Endothelial cell of umbilical vein (primary cell): Measurements from ENCODE around the gene MB. TPM values are rescaled to one million over a fixed set of nuclear protein-coding genes. Genes with fewer than 3 reads are reported as not detected.

Experiments
- BruUV-seq: library from RNA; stranded (reverse); fragments of 400-500 nt; replicated peaks from 2 replicates; lab custom pipeline; 2021; lab: Mats Ljungman, UMichigan
- CTCF ChIA-PET: fragments of 300-600, 350-600 bp; sonication (Branson Sonifier 250); formaldehyde crosslinking; loops from one replicate; lab custom pipeline; 2021; ENCODE audit warnings: antibody characterized with exemption, inconsistent platforms; lab: Charles Lee
- POLR2A ChIA-PET: fragments of 300-600, 350-600 bp; sonication (Branson Sonifier 250); formaldehyde crosslinking; loops from one replicate; lab custom pipeline; 2021; ENCODE audit warnings: antibody characterized with exemption, inconsistent platforms; lab: Charles Lee
- DNase-seq: peaks from one replicate; pipeline ENCODE4 v3.0.0-alpha.2; 2011; ENCODE audit warnings: low read depth, low spot score
- FAIRE-seq: peaks from 2 replicates; lab custom pipeline; 2011; peaks lifted over from hg19 to GRCh38; lab: Jason Lieb, UNC
- H2AFZ ChIP-seq: 2 replicates; pipeline ENCODE4 v1.6.0; 2012; ENCODE audit warnings: low read depth, low read length, control low read depth, inconsistent platforms
- H3K27ac ChIP-seq: 2 replicates; pipeline ENCODE4 v1.5.1; 2011; ENCODE audit warnings: low read depth, mild to moderate bottlenecking, control low read depth, low read length, moderate library complexity; ENCODE audit not compliant: insufficient read depth
- H3K27me3 ChIP-seq, 2 experiments: 2 replicates each; pipeline versions ENCODE4 v1.6.0 to v1.6.1; 2011; ENCODE audit warnings: low read length in 2 of 2, mixed read lengths in 1 of 2; ENCODE audit not compliant: control insufficient read depth in 2 of 2, insufficient read depth in 2 of 2
- H3K36me3 ChIP-seq, 2 experiments: 2 replicates in 1 of 2; 3 replicates in 1 of 2; pipeline ENCODE4 v1.5.1; 2011; ENCODE audit warnings: low read length in 2 of 2, mild to moderate bottlenecking in 1 of 2, moderate library complexity in 1 of 2; ENCODE audit not compliant: control insufficient read depth in 2 of 2, insufficient read depth in 2 of 2; ENCODE audit errors: extremely low read depth in 1 of 2
- H3K4me1 ChIP-seq: 3 replicates; pipeline ENCODE4 v1.5.1; 2011; ENCODE audit warnings: mild to moderate bottlenecking, low read length; ENCODE audit not compliant: control insufficient read depth, insufficient read depth; ENCODE audit errors: extremely low read depth
- H3K4me2 ChIP-seq: 2 replicates; pipeline ENCODE4 v1.6.1; 2011; ENCODE audit warnings: low read length, control low read depth, mixed read lengths; ENCODE audit not compliant: insufficient read depth
- H3K4me3 ChIP-seq, 3 experiments: fragments of 200-600 bp in 1 of 3; sonication (generic), shearing (Covaris generic) in 1 of 3; replicated peaks in 1 of 3; 2 replicates each; pipeline ENCODE4 v1.5.1; 2011 to 2016; ENCODE audit warnings: control low read depth in 3 of 3, low read length in 3 of 3, mild to moderate bottlenecking in 2 of 3, inconsistent platforms in 1 of 3, low read depth in 1 of 3, moderate library complexity in 1 of 3; ENCODE audit not compliant: insufficient read depth in 1 of 3
- H3K79me2 ChIP-seq: 2 replicates; pipeline ENCODE4 v1.6.0; 2012; ENCODE audit warnings: low read length, inconsistent platforms; ENCODE audit not compliant: control insufficient read depth, insufficient read depth
- H3K9ac ChIP-seq: replicated peaks from 2 replicates; pipeline ENCODE3; 2011; ENCODE audit warnings: low read length, control low read depth; ENCODE audit not compliant: insufficient read depth; ENCODE audit errors: extremely low read depth
- H3K9me1 ChIP-seq: replicated peaks from 3 replicates; pipeline ENCODE4 v1.6.0; 2011; ENCODE audit warnings: mild to moderate bottlenecking, low read length; ENCODE audit not compliant: control insufficient read depth, insufficient read depth; ENCODE audit errors: extremely low read depth
- H3K9me3 ChIP-seq: replicated peaks from 2 replicates; pipeline ENCODE4 v1.5.1; 2012; ENCODE audit warnings: low read length, inconsistent platforms; ENCODE audit not compliant: control insufficient read depth, insufficient read depth
- H4K20me1 ChIP-seq: replicated peaks from 2 replicates; pipeline ENCODE3; 2011; ENCODE audit warnings: mild to moderate bottlenecking, low read length; ENCODE audit not compliant: control insufficient read depth, insufficient read depth; ENCODE audit errors: extremely low read depth
- EZH2 ChIP-seq: IDR thresholded peaks from 2 replicates; pipeline ENCODE4 v1.6.1; 2012; ENCODE audit warnings: borderline replicate concordance, low read depth, mild to moderate bottlenecking, moderate library complexity, low read length, inconsistent platforms; ENCODE audit not compliant: severe bottlenecking
- FOS ChIP-seq: IDR thresholded peaks from 2 replicates; pipeline ENCODE4 v1.6.1; 2011; ENCODE audit warnings: mild to moderate bottlenecking, low read length, moderate library complexity, borderline replicate concordance; ENCODE audit not compliant: insufficient read depth
- GATA2 ChIP-seq: IDR thresholded peaks from 2 replicates; pipeline ENCODE4 v1.7.0; 2011; ENCODE audit warnings: low read depth, mild to moderate bottlenecking, moderate library complexity, mixed read lengths, low read length; ENCODE audit not compliant: insufficient read length, insufficient read depth
- JUN ChIP-seq: IDR thresholded peaks from 2 replicates; pipeline ENCODE4 v1.6.1; 2011; ENCODE audit warnings: borderline replicate concordance, low read depth; ENCODE audit not compliant: insufficient read length, insufficient read depth
- MYC ChIP-seq: IDR thresholded peaks from one replicate; pipeline ENCODE4 v1.6.1; 2011; ENCODE audit warnings: mild to moderate bottlenecking, low read depth, low read length
- POLR2A ChIP-seq: IDR thresholded peaks from 2 replicates; pipeline ENCODE4 v1.6.1; 2012; ENCODE audit warnings: low read depth, mild to moderate bottlenecking, control low read depth, low read length
- POLR2AphosphoS5 ChIP-seq: IDR thresholded peaks from 2 replicates; pipeline ENCODE4 v1.6.1; 2012; ENCODE audit warnings: low read depth, mild to moderate bottlenecking, control low read depth, low read length, moderate library complexity; ENCODE audit not compliant: insufficient read depth
- dilution Hi-C: fragments of 300-500 bp; cut with MboI; formaldehyde crosslinking; loops from one replicate; pipeline ENCODE4 v1.15.0; 2019; ENCODE audit warnings: low sequenced_read_pairs; ENCODE audit not compliant: extremely low pct_ligation_motif_present
- intact Hi-C: fragments of 100-400 bp; cut with micrococcal nuclease; formaldehyde crosslinking; loops from one replicate; pipeline ENCODE4 v1.10.0; 2022
- polyA plus RNA-seq, 4 experiments: library from polyadenylated mRNA; depleted of rRNA in 3 of 4; stranded (reverse) in 3 of 4; unstranded in 1 of 4; fragments of >200 nt; gene quantifications; 2 replicates each; pipeline versions ENCODE4 v1.2.1 to v1.2.3, GENCODE V29; 2011 to 2012; ENCODE audit warnings: missing spikeins in 1 of 4
- total RNA-seq: library from RNA; stranded (reverse); gene quantifications from 2 replicates; pipeline ENCODE4 v1.2.3, GENCODE V29; 2021
- TF ChIP-seq, protein P1 (sequence below): IDR thresholded peaks from 2 replicates; pipeline ENCODE4 v1.6.1; 2011; ENCODE audit not compliant: insufficient read depth, insufficient read length
- TF ChIP-seq, protein P2 (sequence below), 2 donors: IDR thresholded peaks; 1 replicate in 1 of 2; 2 replicates in 1 of 2; pipeline ENCODE4 v1.5.1; 2011; ENCODE audit warnings: low read length in 2 of 2, mild to moderate bottlenecking in 2 of 2, moderate library complexity in 2 of 2, control low read depth in 1 of 2, inconsistent platforms in 1 of 2, low read depth in 1 of 2; ENCODE audit not compliant: insufficient read depth in 1 of 2; ENCODE audit errors: extremely low read depth in 1 of 2

The MB gene
- total and polyA plus RNA-seq, 2 donors (not counting 3 experiments of a cell fraction or from before 2014, with no cell fraction given): not detected

DNA sequence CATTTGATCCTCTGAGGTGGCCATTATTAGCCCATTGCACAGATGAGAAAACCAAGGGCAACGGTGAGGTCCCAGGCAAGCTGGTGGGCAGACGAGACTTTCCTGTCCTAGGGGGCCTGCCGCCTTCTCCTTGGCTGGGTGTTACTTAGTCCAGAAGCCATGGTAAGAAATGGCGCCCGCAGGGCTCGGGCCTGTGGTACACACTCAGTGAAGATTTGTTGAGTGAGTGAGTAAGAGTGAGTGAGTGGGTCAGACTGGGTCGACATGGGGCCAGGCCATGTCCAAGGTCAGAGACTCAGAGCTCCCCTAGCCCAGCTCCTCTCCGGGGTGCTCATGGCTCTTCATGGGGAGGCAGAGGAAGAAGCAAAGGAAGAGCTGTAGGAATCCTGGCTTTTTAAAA is 40.5 kb downstream of the MB start:
- H3K27ac ChIP-seq: no peak overlapping the region
- no TSS peak for BruUV-seq
- H3K4me1 ChIP-seq: no peaks in the 10 kb centered on the region
- H3K4me3 ChIP-seq: no peak overlapping the region
- no peaks in the 10 kb centered on the region for H4K20me1 ChIP-seq
- POLR2A ChIA-PET: interaction anchor here (0.7 kb wide), 1 partner anchor 156 kb away, joined by 7 read pairs; no protein-coding TSS in a partner anchor
- no peak overlapping the region for H2AFZ ChIP-seq
- intact Hi-C loops: no loop called here
- no peak for DNase-seq
- CTCF ChIA-PET: interaction anchor here (0.7 to 1.9 kb wide), 4 partner anchors 19 to 146 kb away, joined by 3 to 11 read pairs (median 4); no protein-coding TSS in a partner anchor
- no peak for FAIRE-seq
- no peak overlapping the region for H3K4me2 ChIP-seq
- no peaks in the 10 kb centered on the region for H3K9me3 ChIP-seq
- dilution Hi-C loops: no loop called here
- H3K9me1 ChIP-seq: no peaks in the 10 kb centered on the region
- no peak for TF ChIP-seq POLR2AphosphoS5
- TF ChIP-seq JUN: no peak
- no peak for TF ChIP-seq POLR2A
- TF ChIP-seq, protein P1, sequence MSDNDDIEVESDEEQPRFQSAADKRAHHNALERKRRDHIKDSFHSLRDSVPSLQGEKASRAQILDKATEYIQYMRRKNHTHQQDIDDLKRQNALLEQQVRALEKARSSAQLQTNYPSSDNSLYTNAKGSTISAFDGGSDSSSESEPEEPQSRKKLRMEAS: no peak
- TF ChIP-seq EZH2: no peak
- TF ChIP-seq FOS: no peak
- TF ChIP-seq, protein P2, sequence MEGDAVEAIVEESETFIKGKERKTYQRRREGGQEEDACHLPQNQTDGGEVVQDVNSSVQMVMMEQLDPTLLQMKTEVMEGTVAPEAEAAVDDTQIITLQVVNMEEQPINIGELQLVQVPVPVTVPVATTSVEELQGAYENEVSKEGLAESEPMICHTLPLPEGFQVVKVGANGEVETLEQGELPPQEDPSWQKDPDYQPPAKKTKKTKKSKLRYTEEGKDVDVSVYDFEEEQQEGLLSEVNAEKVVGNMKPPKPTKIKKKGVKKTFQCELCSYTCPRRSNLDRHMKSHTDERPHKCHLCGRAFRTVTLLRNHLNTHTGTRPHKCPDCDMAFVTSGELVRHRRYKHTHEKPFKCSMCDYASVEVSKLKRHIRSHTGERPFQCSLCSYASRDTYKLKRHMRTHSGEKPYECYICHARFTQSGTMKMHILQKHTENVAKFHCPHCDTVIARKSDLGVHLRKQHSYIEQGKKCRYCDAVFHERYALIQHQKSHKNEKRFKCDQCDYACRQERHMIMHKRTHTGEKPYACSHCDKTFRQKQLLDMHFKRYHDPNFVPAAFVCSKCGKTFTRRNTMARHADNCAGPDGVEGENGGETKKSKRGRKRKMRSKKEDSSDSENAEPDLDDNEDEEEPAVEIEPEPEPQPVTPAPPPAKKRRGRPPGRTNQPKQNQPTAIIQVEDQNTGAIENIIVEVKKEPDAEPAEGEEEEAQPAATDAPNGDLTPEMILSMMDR (IDR thresholded peaks at IDR 0.05; ENCODE audit: extremely low read depth in 1 of 2, insufficient read depth in 1 of 2, low read depth in 1 of 2, low read length in 2 of 2): no peak
- TF ChIP-seq MYC: no peak
- TF ChIP-seq GATA2: no peak
- peaks cover 2 to 3% of the 10 kb centered on the region in 2 experiments for H3K27me3 ChIP-seq
- no peak overlapping the region for H3K9ac ChIP-seq
- no peaks in the 10 kb centered on the region for H3K36me3 ChIP-seq
- no peaks in the 10 kb centered on the region for H3K79me2 ChIP-seq
